Mucosa of descending colon (tissue), 3 donors: Measurements from ENCODE around the gene PKHD1. TPM values are rescaled to one million over a fixed set of nuclear protein-coding genes. Genes with fewer than 3 reads are reported as not detected.

ENCODE experiments used
- ATAC-seq: fragments of 200-7000 bp; cut with Tn5 transposase; one replicate; pipeline ENCODE4 v1.9.1; 2020; ENCODE audit warnings: mild to moderate bottlenecking, moderate library complexity
- DNase-seq, 3 donors: peaks; one replicate each; pipeline ENCODE4 v3.0.0-alpha.2; 2020
- H3K36me3 ChIP-seq: fragments of 200-600 bp; one replicate; pipeline ENCODE4 v1.8.0; 2021; ENCODE audit warnings: low read depth, mild to moderate bottlenecking
- H3K4me1 ChIP-seq: fragments of 200-600 bp; one replicate; pipeline ENCODE4 v1.8.0; 2021; ENCODE audit warnings: low read depth, mild to moderate bottlenecking
- H3K4me3 ChIP-seq: fragments of 200-600 bp; one replicate; pipeline ENCODE4 v1.8.0; 2021; ENCODE audit warnings: mild to moderate bottlenecking
- H3K9me3 ChIP-seq: fragments of 200-600 bp; one replicate; pipeline ENCODE4 v1.8.0; 2021; ENCODE audit warnings: mild to moderate bottlenecking
- intact Hi-C, 2 donors: fragments of 100-400 bp; cut with DNase I in 1 of 2; cut with micrococcal nuclease in 1 of 2; formaldehyde crosslinking; loops; one replicate each; pipeline versions ENCODE4 v1.11.0 to v1.11.1; 2022; cut with DNase I, micrococcal nuclease
- total RNA-seq, 3 donors: library from RNA; stranded (reverse); fragmentation: NEBNext Ultra II Directional in 2 of 3; extraction: Animal tissue kit (Norgen Biotek cat#: 25700) in 2 of 3; gene quantifications; one replicate each; pipeline versions ENCODE4 v1.2.1 to v1.2.4, GENCODE V29; 2021 to 2023
- TF ChIP-seq, protein P1 (sequence below): fragments of 200-600 bp; IDR thresholded peaks from one replicate; pipeline ENCODE4 v1.8.0; 2022; ENCODE audit warnings: antibody characterized with exemption, mild to moderate bottlenecking
- donor health status: DM: no; HTN: no; CAD: no; lungs with moderate emphysema.
- donor health status: DM: no; HTN: no; CAD: no.
- donor health status: DM: no; HTN: yes; CAD: no.

Gene PKHD1
- total RNA-seq, 3 donors from 2014 or later: 0.12 to 0.22 (median 0.20) TPM

DNA sequence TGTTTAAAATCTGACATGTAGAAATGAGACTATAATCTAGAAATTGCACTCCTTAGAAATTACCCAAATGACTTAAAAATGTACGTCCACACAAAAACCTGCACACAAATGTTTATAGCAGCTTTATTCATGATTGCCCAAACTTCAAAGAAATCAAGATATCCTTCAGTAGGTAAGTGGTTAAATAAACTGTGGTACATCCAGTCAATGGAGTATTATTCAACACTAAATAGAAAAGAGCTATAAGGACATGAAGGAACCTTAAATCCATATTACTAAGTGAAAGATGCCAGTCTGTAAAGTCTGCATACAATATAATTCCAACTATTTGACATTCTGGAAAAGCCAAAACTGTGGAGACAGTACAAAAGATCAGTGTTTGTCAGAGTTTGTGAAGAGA lies 513.4 kb downstream of the PKHD1 start:
- no peak for DNase-seq
- ATAC-seq: no peak
- intact Hi-C loops: no loop called here
- Histone ChIP-seq H3K36me3 (no peaks in the 10 kb centered on the region), H3K9me3 (no peaks in the 10 kb centered on the region), H3K4me1 (no peaks in the 10 kb centered on the region), H3K4me3 (no peak overlapping the region)
- TF ChIP-seq, protein P1, sequence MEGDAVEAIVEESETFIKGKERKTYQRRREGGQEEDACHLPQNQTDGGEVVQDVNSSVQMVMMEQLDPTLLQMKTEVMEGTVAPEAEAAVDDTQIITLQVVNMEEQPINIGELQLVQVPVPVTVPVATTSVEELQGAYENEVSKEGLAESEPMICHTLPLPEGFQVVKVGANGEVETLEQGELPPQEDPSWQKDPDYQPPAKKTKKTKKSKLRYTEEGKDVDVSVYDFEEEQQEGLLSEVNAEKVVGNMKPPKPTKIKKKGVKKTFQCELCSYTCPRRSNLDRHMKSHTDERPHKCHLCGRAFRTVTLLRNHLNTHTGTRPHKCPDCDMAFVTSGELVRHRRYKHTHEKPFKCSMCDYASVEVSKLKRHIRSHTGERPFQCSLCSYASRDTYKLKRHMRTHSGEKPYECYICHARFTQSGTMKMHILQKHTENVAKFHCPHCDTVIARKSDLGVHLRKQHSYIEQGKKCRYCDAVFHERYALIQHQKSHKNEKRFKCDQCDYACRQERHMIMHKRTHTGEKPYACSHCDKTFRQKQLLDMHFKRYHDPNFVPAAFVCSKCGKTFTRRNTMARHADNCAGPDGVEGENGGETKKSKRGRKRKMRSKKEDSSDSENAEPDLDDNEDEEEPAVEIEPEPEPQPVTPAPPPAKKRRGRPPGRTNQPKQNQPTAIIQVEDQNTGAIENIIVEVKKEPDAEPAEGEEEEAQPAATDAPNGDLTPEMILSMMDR: no peak

DNA sequence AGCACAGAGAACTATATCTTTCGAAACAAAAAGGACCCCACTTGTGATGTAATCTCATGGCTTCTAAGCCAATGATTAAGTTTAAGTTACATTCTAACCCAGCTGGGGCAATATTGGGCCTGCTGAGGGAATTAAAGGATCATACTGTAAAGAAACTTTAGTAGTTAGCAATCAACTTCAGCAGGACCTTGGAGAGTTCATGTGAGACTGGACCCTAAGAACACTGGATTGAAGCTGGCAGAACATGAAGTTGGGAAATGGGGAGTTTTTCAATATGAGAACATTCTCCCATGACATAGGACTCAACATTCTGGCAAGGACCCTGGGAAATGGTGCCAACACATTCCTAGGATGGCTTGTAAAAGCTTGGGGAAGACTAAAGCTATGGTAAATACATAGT lies 516.2 kb downstream of the PKHD1 start:
- Histone ChIP-seq H3K36me3 (no peaks in the 10 kb centered on the region), H3K4me1 (no peaks in the 10 kb centered on the region), H3K9me3 (no peaks in the 10 kb centered on the region), H3K4me3 (no peak overlapping the region)
- intact Hi-C loops: no loop called here
- ATAC-seq: no peak
- DNase-seq: no peak
- TF ChIP-seq, protein P1: no peak

DNA sequence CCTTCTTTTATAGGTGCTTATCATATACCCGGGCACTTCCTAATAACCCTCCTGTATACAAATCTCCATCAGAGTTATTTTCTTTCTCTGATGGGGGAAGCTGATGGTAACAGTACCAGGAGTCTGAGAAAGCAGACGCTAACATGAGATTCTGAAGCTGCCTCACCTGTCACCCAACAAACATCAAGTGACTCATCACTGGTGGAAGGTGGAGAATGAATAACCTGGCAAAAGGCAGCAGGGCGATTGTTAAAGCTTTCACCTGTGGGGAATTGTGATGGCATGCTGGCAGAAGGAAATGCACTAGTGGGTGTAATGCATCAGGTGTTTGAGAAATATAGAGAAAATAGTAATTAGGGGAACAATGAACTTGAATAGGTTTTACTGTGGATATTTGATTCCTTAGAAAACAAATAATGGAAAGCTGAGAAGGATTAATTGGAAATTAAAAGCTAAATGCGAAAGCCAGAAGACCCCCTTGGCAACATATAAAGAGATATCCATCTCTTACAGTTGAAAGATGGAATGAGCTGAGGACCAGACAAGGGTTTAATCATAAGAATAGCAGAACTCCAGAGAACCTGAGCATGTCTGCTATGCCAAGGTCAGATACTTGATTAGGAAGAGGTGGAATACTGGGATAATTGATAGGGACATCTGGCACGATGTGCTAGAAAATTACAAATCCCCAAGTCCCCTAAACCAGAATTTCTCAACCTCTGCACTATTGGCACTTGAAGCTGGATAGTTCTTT lies 517.1 kb downstream of the PKHD1 start:
- H3K4me1 ChIP-seq: no peaks in the 10 kb centered on the region
- DNase-seq (no peak), ATAC-seq (no peak)
- TF ChIP-seq, protein P1: no peak
- H3K4me3 ChIP-seq: no peak overlapping the region
- intact Hi-C loops: no loop called here
- no peaks in the 10 kb centered on the region for H3K36me3 ChIP-seq
- H3K9me3 ChIP-seq: no peaks in the 10 kb centered on the region

DNA sequence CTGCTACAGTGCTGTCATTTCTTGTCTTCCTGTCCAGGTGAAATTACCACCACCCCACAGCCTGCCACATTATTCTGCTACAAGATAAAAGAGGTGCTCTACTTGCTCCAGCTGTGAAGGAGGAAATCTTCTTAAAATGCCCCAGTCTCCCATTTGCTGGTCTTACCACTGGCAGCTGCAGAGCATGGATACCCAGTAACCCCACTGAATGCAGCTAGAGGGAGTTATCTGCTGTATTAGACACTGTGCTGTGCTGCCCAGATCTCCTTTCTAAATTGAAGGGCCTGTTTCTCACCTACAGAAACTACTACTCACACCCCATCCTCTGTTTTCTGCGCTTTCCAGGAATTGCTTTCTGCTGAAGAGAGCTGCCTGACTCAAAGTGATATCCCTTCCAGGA lies 517.8 kb downstream of the PKHD1 start:
- intact Hi-C loops: no loop called here
- TF ChIP-seq, protein P1: no peak
- DNase-seq (no peak), ATAC-seq (no peak)
- no peaks in the 10 kb centered on the region for H3K9me3 ChIP-seq
- H3K36me3 ChIP-seq: no peaks in the 10 kb centered on the region
- no peaks in the 10 kb centered on the region for H3K4me1 ChIP-seq
- no peak overlapping the region for H3K4me3 ChIP-seq

DNA sequence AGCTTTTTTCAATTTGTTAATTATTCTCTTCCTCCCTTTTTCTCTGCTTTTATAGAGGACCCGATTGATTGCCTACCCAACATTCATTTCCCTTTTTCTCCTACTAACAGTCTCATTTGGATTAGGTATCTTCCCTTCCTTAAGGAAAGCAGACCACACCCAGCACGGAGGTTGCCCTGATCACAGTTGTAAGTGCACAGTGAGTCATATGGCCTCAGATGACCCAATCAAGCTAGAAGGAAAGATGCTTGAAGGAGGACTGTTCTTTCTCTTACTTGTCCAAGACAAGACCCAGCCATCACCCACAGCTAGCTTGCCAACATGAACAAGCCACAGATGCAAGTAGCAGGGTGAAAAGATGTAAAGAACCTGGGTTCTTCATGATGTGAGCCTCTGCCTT lies 518.6 kb downstream of the PKHD1 start:
- ATAC-seq: no peak
- H3K9me3 ChIP-seq: no peaks in the 10 kb centered on the region
- no peaks in the 10 kb centered on the region for H3K4me1 ChIP-seq
- TF ChIP-seq, protein P1: no peak
- no peak overlapping the region for H3K4me3 ChIP-seq
- H3K36me3 ChIP-seq: no peaks in the 10 kb centered on the region
- intact Hi-C loops: no loop called here
- no peak for DNase-seq
